A549 (cell line): Measurements from ENCODE around the gene OTOS.

Source experiments
- POLR2A ChIP-seq: IDR thresholded peaks from 2 replicates; pipeline ENCODE4 v1.6.1; 2012; ENCODE audit warnings: mild to moderate bottlenecking, low read length
- TF ChIP-seq, protein P1 (sequence below): fragments of >200 bp; sonication (Bioruptor Twin); formaldehyde crosslinking; IDR thresholded peaks from 3 replicates; pipeline ENCODE4 v1.5.1; 2016
- TF ChIP-seq, protein P2 (sequence below): fragments of 450-650 bp; IDR thresholded peaks from 2 replicates; pipeline ENCODE4 v1.6.1; 2014; ENCODE audit warnings: antibody characterized with exemption

GRCh38 chr2:240142256-240142775 is 1.9 kb upstream of the OTOS start:
- TF ChIP-seq, protein P1, sequence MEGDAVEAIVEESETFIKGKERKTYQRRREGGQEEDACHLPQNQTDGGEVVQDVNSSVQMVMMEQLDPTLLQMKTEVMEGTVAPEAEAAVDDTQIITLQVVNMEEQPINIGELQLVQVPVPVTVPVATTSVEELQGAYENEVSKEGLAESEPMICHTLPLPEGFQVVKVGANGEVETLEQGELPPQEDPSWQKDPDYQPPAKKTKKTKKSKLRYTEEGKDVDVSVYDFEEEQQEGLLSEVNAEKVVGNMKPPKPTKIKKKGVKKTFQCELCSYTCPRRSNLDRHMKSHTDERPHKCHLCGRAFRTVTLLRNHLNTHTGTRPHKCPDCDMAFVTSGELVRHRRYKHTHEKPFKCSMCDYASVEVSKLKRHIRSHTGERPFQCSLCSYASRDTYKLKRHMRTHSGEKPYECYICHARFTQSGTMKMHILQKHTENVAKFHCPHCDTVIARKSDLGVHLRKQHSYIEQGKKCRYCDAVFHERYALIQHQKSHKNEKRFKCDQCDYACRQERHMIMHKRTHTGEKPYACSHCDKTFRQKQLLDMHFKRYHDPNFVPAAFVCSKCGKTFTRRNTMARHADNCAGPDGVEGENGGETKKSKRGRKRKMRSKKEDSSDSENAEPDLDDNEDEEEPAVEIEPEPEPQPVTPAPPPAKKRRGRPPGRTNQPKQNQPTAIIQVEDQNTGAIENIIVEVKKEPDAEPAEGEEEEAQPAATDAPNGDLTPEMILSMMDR, result no peak
- TF ChIP-seq, protein P2, sequence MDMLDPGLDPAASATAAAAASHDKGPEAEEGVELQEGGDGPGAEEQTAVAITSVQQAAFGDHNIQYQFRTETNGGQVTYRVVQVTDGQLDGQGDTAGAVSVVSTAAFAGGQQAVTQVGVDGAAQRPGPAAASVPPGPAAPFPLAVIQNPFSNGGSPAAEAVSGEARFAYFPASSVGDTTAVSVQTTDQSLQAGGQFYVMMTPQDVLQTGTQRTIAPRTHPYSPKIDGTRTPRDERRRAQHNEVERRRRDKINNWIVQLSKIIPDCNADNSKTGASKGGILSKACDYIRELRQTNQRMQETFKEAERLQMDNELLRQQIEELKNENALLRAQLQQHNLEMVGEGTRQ, result no peak
- no peak for TF ChIP-seq POLR2A
